Uterus (tissue), 2 donors: ENCODE results near the gene PNCK.

ENCODE experiments used
- POLR2A ChIP-seq, 2 donors: fragments of 450-650 bp; IDR thresholded peaks; one replicate each; pipeline ENCODE4 v1.6.1; 2016; ENCODE audit warnings: antibody characterized with exemption in 2 of 2, mild to moderate bottlenecking in 1 of 2, moderate library complexity in 1 of 2
- TF ChIP-seq, protein P1 (sequence below), 4 experiments: fragments of 200-600 bp in 2 of 4; fragments of 450-650 bp in 2 of 4; sonication (generic) in 2 of 4; IDR thresholded peaks; one replicate each; pipeline ENCODE4 v1.5.1; 2016 to 2019; ENCODE audit warnings: antibody characterized with exemption in 4 of 4, mild to moderate bottlenecking in 2 of 4, moderate library complexity in 1 of 4

DNA sequence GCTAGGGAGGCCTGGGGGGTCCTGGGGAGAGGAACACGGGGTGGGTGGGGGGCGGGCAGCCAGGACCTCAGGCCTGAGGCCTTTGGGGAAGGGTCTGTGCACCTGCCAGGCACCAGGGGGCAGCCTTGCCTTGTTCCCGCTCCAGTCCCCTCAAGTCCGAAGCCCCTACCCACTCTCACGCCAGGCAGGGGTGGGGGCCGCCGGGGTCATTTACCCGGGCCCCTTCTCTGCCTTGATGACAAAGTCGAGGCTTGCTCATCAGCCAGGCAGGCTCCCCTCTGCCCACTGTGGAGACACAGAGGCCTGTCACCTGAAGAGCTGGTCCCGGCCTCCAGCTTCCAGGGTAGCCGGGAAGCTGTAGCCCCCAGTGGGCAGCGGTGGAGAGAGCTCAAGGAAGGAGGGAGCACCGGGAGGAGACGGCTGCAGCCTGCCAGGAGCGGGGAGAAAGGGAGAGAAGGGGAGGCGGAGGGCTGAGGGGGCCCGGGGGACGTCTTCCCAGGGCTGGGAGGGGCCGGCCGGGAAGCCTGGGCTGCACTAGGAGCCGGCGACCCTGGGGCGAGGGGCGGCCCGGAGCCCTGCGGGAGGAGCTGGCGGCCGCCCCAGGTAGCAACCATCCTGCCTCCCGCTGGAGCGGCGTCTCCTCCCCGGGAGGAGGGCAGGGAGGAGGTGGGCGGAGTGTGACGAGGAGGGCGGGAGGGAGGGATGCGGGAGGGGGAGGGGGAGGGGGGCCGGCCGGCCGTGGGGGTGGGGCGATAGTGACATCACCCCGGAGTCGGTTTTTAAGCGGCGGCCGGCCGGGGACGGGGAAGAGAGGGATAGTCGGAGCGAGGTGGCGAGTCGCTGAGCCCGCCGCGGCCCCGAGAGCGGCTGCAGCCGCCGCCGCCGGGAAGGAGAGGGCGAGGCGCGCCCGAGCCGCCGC is 13.8 kb upstream of the PNCK start, which contains the start of gene SLC6A8:
- TF ChIP-seq, protein P1, sequence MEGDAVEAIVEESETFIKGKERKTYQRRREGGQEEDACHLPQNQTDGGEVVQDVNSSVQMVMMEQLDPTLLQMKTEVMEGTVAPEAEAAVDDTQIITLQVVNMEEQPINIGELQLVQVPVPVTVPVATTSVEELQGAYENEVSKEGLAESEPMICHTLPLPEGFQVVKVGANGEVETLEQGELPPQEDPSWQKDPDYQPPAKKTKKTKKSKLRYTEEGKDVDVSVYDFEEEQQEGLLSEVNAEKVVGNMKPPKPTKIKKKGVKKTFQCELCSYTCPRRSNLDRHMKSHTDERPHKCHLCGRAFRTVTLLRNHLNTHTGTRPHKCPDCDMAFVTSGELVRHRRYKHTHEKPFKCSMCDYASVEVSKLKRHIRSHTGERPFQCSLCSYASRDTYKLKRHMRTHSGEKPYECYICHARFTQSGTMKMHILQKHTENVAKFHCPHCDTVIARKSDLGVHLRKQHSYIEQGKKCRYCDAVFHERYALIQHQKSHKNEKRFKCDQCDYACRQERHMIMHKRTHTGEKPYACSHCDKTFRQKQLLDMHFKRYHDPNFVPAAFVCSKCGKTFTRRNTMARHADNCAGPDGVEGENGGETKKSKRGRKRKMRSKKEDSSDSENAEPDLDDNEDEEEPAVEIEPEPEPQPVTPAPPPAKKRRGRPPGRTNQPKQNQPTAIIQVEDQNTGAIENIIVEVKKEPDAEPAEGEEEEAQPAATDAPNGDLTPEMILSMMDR (IDR thresholded peaks at IDR 0.05) = peak in 3 of 4 experiments; percentile 10 to 17 (median 13)
- TF ChIP-seq POLR2A (IDR thresholded peaks at IDR 0.05) = peak; percentile 57 to 58
